CD4-positive, alpha-beta T cell treated with Interleukin-1 beta for 1 hour (primary cell): ENCODE results near the gene GNS.
"Not testable (repeated sequence)": the region's sequence is repeated elsewhere in the genome, so short reads cannot be mapped to it uniquely, and the experiment has no call there.

Experiments
- DNase-seq, 2 donors: peaks; one replicate each; pipeline ENCODE4 v3.0.0-alpha.2; 2020 to 2022

GNS gene

GRCh38 chr12:64779354-64779974 is 20.3 kb upstream of the GNS start:
- no peak for DNase-seq

GRCh38 chr12:64775147-64775736 is 16.0 kb upstream of the GNS start:
- not testable (repeated sequence) for DNase-seq

- no peak for DNase-seq
These were observed 14.2 kb upstream of the GNS start for GRCh38 chr12:64773386-64773785.

- no peak for DNase-seq
These were observed 8.3 kb upstream of the GNS start for GRCh38 chr12:64767495-64767894.

GRCh38 chr12:64760808-64761573 is 1.8 kb upstream of the GNS start:
- DNase-seq = peak in 1 of 2 donors; percentile 24

- no peak for DNase-seq
These were observed 1.4 kb downstream of the GNS start for GRCh38 chr12:64757771-64758170.

GRCh38 chr12:64756376-64756775 is 2.8 kb downstream of the GNS start:
- DNase-seq = no peak

- DNase-seq = no peak
These were observed 5.8 kb downstream of the GNS start for GRCh38 chr12:64753427-64753826.

GRCh38 chr12:64752833-64753238 is 6.4 kb downstream of the GNS start:
- no peak for DNase-seq

GRCh38 chr12:64752032-64752431 is 7.2 kb downstream of the GNS start:
- DNase-seq = no peak

- DNase-seq = peak in 1 of 2 donors; percentile 5
These were observed 9.6 kb downstream of the GNS start for GRCh38 chr12:64749461-64750200.

- DNase-seq = no peak
These were observed 11.5 kb downstream of the GNS start for GRCh38 chr12:64747695-64748094.

GRCh38 chr12:64746663-64747062 is 12.5 kb downstream of the GNS start:
- DNase-seq = no peak

- no peak for DNase-seq
These were observed 13.2 kb downstream of the GNS start for GRCh38 chr12:64745980-64746379.

- no peak for DNase-seq
These were observed 13.9 kb downstream of the GNS start for GRCh38 chr12:64745259-64745807.

GRCh38 chr12:64744422-64745258 is 14.6 kb downstream of the GNS start:
- DNase-seq = no peak

- no peak for DNase-seq
These were observed 16.0 kb downstream of the GNS start for GRCh38 chr12:64743206-64743605.

GRCh38 chr12:64742416-64742815 is 16.8 kb downstream of the GNS start:
- DNase-seq = no peak

- DNase-seq = no peak
These were observed 18.6 kb downstream of the GNS start for GRCh38 chr12:64740646-64741045.

- DNase-seq = no peak
These were observed 19.4 kb downstream of the GNS start for GRCh38 chr12:64739778-64740177.

- no peak for DNase-seq
These were observed 21.7 kb downstream of the GNS start for GRCh38 chr12:64737539-64737938.

GRCh38 chr12:64736771-64737170 is 22.4 kb downstream of the GNS start:
- DNase-seq = no peak
